SIG-M5 treated with dmso at 0.1 percent for 504 hours (cell line): ENCODE data around the gene GRK4.
A peak's percentile ranks its signal among the peaks of the same experiment; 100 is the strongest.
"Not testable (repeated sequence)": the region's sequence is repeated elsewhere in the genome, so short reads cannot be mapped to it uniquely, and the experiment has no call there.

Experiments
- DNase-seq: peaks from one replicate; lab custom pipeline; 2025; ENCODE audit not compliant: unreplicated experiment; lab: John Stamatoyannopoulos, UW

The GRK4 gene

GRCh38 chr4:2958446-2958845 lies 4.9 kb upstream of the GRK4 start:
- no peak for DNase-seq

GRCh38 chr4:2960450-2960849 lies 2.9 kb upstream of the GRK4 start:
- DNase-seq, result not testable (repeated sequence)

GRCh38 chr4:2961421-2961810 lies 2.0 kb upstream of the GRK4 start:
- peak; percentile 63 for DNase-seq

- DNase-seq, result peak; percentile 66
Observed at GRCh38 chr4:2961811-2962441, 1.4 kb upstream of the GRK4 start.

- peak; percentile 29 for DNase-seq
Observed at GRCh38 chr4:2962614-2963174, 677 bp upstream of the GRK4 start.

GRCh38 chr4:2963966-2964471 lies 648 bp downstream of the GRK4 start:
- no peak for DNase-seq

- DNase-seq, result no peak
Observed at GRCh38 chr4:2964706-2965258, 1.4 kb downstream of the GRK4 start.

GRCh38 chr4:2965262-2965661 lies 1.9 kb downstream of the GRK4 start:
- DNase-seq, result no peak

GRCh38 chr4:2968381-2968780 lies 5.0 kb downstream of the GRK4 start:
- DNase-seq, result no peak

GRCh38 chr4:2971275-2971674 lies 7.9 kb downstream of the GRK4 start:
- DNase-seq, result no peak

- no peak for DNase-seq
Observed at GRCh38 chr4:2977211-2978088, 14.1 kb downstream of the GRK4 start.

- no peak for DNase-seq
Observed at GRCh38 chr4:2981256-2981819, 18.0 kb downstream of the GRK4 start.

- DNase-seq, result no peak
Observed at GRCh38 chr4:2982012-2982411, 18.6 kb downstream of the GRK4 start.

GRCh38 chr4:2983715-2984114 lies 20.3 kb downstream of the GRK4 start:
- not testable (repeated sequence) for DNase-seq

GRCh38 chr4:2991243-2991642 lies 27.9 kb downstream of the GRK4 start:
- DNase-seq, result no peak

GRCh38 chr4:2994917-2995316 lies 31.5 kb downstream of the GRK4 start:
- DNase-seq, result no peak

- no peak for DNase-seq
Observed at GRCh38 chr4:2995546-2996265, 32.3 kb downstream of the GRK4 start.

- DNase-seq, result no peak
Observed at GRCh38 chr4:2996415-2996814, 33.0 kb downstream of the GRK4 start.

- no peak for DNase-seq
Observed at GRCh38 chr4:3007724-3008123, 44.4 kb downstream of the GRK4 start.

- DNase-seq, result no peak
Observed at GRCh38 chr4:3009422-3009821, 46.1 kb downstream of the GRK4 start.

- DNase-seq, result no peak
Observed at GRCh38 chr4:3010577-3010976, 47.2 kb downstream of the GRK4 start.
